Measurements from ENCODE around the gene DBF4B. TPM values are rescaled to one million over a fixed set of nuclear protein-coding genes. Genes with fewer than 3 reads are reported as not detected.

Gene DBF4B
- total and polyA plus RNA-seq, 10 of the 15 experiments (the other 5 are each of a cell fraction or from before 2014, with no cell fraction given) = 2.4 to 24.6 (median 16.9) TPM

DNA sequence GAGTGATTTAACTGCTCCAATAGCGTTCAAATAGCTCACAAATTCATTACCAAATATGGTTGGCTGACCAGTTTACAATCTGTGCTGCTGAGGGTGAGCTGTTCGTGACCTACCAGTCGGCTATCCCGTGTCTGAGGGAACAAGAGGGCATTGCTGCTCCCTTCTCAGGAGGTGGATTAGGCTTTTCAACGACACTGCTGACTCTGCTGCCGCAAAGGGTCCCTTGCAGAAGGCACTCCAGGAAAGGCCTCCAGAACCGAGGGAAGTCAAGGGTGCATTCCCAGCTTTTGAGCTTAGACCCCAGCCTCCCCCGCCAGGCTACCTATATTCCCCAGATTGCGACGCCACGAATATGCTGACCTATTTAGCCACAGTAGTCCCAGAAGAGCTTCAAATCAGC is 89.3 kb downstream of the DBF4B start:
- CTCF ChIA-PET = interaction anchor here (1.4 to 2.5 kb wide), 2 partner anchors 18 to 23 kb away, joined by 11 to 13 read pairs; no protein-coding TSS in a partner anchor
- in situ Hi-C loops (cut with MboI) (no loop called here), intact Hi-C loops (cut with micrococcal nuclease; ENCODE audit: unreplicated experiment) (no loop called here)
- POLR2A ChIA-PET = no interaction called here
- no peaks in the 10 kb centered on the region for H3K79me2 ChIP-seq (ENCODE audit: control insufficient read depth, insufficient read depth, low read length)
- no peaks in the 10 kb centered on the region; a peak in 1 of 4 replicates for H3K36me3 ChIP-seq (ENCODE audit: control insufficient read depth in 2 of 2, insufficient read depth in 2 of 2, low read length in 1 of 2)
- H3K27ac ChIP-seq (ENCODE audit: control insufficient read depth, insufficient read depth) = no peak overlapping the region
- H3K9me3 ChIP-seq (replicated peaks; ENCODE audit: control insufficient read depth, insufficient read depth, low read length) = no peaks in the 10 kb centered on the region
- no peak overlapping the region for H3K4me2 ChIP-seq (ENCODE audit: control insufficient read depth, insufficient read depth)
- no peak for FAIRE-seq
- H2AFZ ChIP-seq (ENCODE audit: control insufficient read depth, low read depth, low read length) = no peak overlapping the region
- H3K27me3 ChIP-seq (replicated peaks in 1 of 2; ENCODE audit: control insufficient read depth in 2 of 2, insufficient read depth in 2 of 2, low read length in 1 of 2) = no peaks in the 10 kb centered on the region
- RAD21 ChIA-PET (ENCODE audit: unreplicated experiment) = interaction anchor here (1.3 kb wide), 1 partner anchor 25 kb away, joined by 3 read pairs; no protein-coding TSS in a partner anchor
- WGBS (ENCODE audit: insufficient coverage, insufficient replicate concordance, low lambda C conversion rate, missing lambda C conversion rate) = 75% methylated on average over 11 of the region's 11 CpGs
- SMC1A ChIA-PET (ENCODE audit: uncharacterized antibody, unreplicated experiment) = interaction anchor here (0.7 to 1.4 kb wide), 2 partner anchors 59 to 81 kb away, joined by 3 read pairs; no protein-coding TSS in a partner anchor
- no peak overlapping the region for H3K9ac ChIP-seq (ENCODE audit: control insufficient read depth, insufficient read depth, low read length)
- BruUV-seq (replicated peaks) = no TSS peak
- DNase-seq (ENCODE audit: low read depth, low spot score) = no peak
- no peaks in the 10 kb centered on the region for H3K4me1 ChIP-seq (ENCODE audit: control insufficient read depth, insufficient read depth, low read length)
- ATAC-seq = no peak
- H4K20me1 ChIP-seq (ENCODE audit: control insufficient read depth, insufficient read depth) = no peaks in the 10 kb centered on the region
- H3K4me3 ChIP-seq = no peak overlapping the region
- TF ChIP-seq SRF (IDR thresholded peaks at IDR 0.05; ENCODE audit: low read depth in 2 of 2, low read length in 2 of 2) (no peak), RELA (IDR thresholded peaks at IDR 0.05; ENCODE audit: borderline replicate concordance, partially characterized antibody) (no peak), TARDBP (IDR thresholded peaks at IDR 0.05; ENCODE audit: borderline replicate concordance) (no peak), ATF2 (IDR thresholded peaks at IDR 0.05; ENCODE audit: low read length) (no peak), MYC (IDR thresholded peaks at IDR 0.05; ENCODE audit: insufficient read depth, insufficient read length, insufficient replicate concordance, low read length, severe bottlenecking) (no peak), NFYB (IDR thresholded peaks at IDR 0.05; ENCODE audit: insufficient read depth, low read depth, low read length) (no peak), SIX5 (IDR thresholded peaks at IDR 0.05; ENCODE audit: low read depth, low read length, severe bottlenecking) (no peak), ZBTB33 (IDR thresholded peaks at IDR 0.05) (no peak), NR2F1 (conservative IDR thresholded peaks at IDR 0.05) (no peak), KAT2A (conservative IDR thresholded peaks at IDR 0.05; ENCODE audit: control insufficient read depth, low read depth, low read length) (no peak)
- TF ChIP-seq, protein P1, sequence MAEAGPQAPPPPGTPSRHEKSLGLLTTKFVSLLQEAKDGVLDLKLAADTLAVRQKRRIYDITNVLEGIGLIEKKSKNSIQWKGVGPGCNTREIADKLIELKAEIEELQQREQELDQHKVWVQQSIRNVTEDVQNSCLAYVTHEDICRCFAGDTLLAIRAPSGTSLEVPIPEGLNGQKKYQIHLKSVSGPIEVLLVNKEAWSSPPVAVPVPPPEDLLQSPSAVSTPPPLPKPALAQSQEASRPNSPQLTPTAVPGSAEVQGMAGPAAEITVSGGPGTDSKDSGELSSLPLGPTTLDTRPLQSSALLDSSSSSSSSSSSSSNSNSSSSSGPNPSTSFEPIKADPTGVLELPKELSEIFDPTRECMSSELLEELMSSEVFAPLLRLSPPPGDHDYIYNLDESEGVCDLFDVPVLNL (IDR thresholded peaks at IDR 0.05; ENCODE audit: low read depth, low read length) = no peak
- TF ChIP-seq, protein P2, sequence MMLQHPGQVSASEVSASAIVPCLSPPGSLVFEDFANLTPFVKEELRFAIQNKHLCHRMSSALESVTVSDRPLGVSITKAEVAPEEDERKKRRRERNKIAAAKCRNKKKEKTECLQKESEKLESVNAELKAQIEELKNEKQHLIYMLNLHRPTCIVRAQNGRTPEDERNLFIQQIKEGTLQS (IDR thresholded peaks at IDR 0.05; ENCODE audit: borderline replicate concordance, extremely low read depth, low read depth, low read length) = no peak

Measured in GM12878 (cell line).